Lung (tissue), 12 donors: ENCODE data around the gene FNDC11. TPM values are rescaled to one million over a fixed set of nuclear protein-coding genes. Genes with fewer than 3 reads are reported as not detected.

Experiments
- ATAC-seq: fragments of 200-7000 bp; cut with Tn5 transposase; one replicate; pipeline ENCODE4 v1.9.1; 2020; ENCODE audit warnings: moderate number of reproducible peaks; ENCODE audit not compliant: insufficient read depth, low FRiP score
- DNase-seq, 3 donors: peaks; one replicate each; pipeline ENCODE4 v3.0.0-alpha.2; 2013 to 2017
- H3K27ac ChIP-seq, 2 donors: one replicate each; pipeline ENCODE4 v1.5.1; 2013; ENCODE audit warnings: mild to moderate bottlenecking in 2 of 2, moderate library complexity in 2 of 2, control low read depth in 1 of 2, inconsistent platforms in 1 of 2, low read depth in 1 of 2, low read length in 1 of 2
- H3K27me3 ChIP-seq, 3 donors: one replicate each; pipeline ENCODE4 v1.5.1; 2013; ENCODE audit warnings: low read length in 2 of 3; ENCODE audit not compliant: control insufficient read depth in 3 of 3, insufficient read depth in 3 of 3
- H3K36me3 ChIP-seq, 4 donors: one replicate each; pipeline ENCODE4 v1.5.1; 2013; ENCODE audit warnings: low read length in 4 of 4, mild to moderate bottlenecking in 1 of 4, moderate library complexity in 1 of 4; ENCODE audit not compliant: control insufficient read depth in 4 of 4, insufficient read depth in 4 of 4
- H3K4me1 ChIP-seq, 5 donors: one replicate each; pipeline ENCODE4 v1.5.1; 2013; ENCODE audit warnings: low read length in 5 of 5, mild to moderate bottlenecking in 2 of 5, moderate library complexity in 1 of 5; ENCODE audit not compliant: control insufficient read depth in 5 of 5, insufficient read depth in 5 of 5
- H3K4me3 ChIP-seq: one replicate; pipeline ENCODE4 v1.5.1; 2013; ENCODE audit warnings: mild to moderate bottlenecking, control low read depth, moderate library complexity
- H3K9ac ChIP-seq, 2 donors: one replicate each; pipeline ENCODE4 v1.5.1; 2013; ENCODE audit warnings: low read length in 2 of 2, control low read depth in 1 of 2; ENCODE audit not compliant: insufficient read depth in 1 of 2
- H3K9me3 ChIP-seq, 4 donors: one replicate each; pipeline ENCODE4 v1.5.1; 2013; ENCODE audit warnings: low read length in 3 of 4, mild to moderate bottlenecking in 1 of 4, moderate library complexity in 1 of 4; ENCODE audit not compliant: control insufficient read depth in 4 of 4, insufficient read depth in 3 of 4
- WGBS, 2 donors: extraction: QIAGEN DNeasy Blood & Tissue Kit; methylation state at CpG; one replicate each; pipeline ENCODE4 v1.1.7; 2013; 5-methylcytosine and 5-hydroxymethylcytosine counted together
- polyA plus RNA-seq, 2 donors: library from polyadenylated mRNA; stranded (reverse); fragments of 200-250 nt; gene quantifications; one replicate each; pipeline ENCODE4 v1.2.1, GENCODE V29; 2013
- total RNA-seq, 2 donors: library from RNA; depleted of rRNA in 1 of 2; stranded (reverse); fragments of >200 nt in 1 of 2; gene quantifications; one replicate each; pipeline ENCODE4 v1.2.1, GENCODE V29; 2014 to 2021
- TF ChIP-seq, protein P1 (sequence below): IDR thresholded peaks from 2 replicates; pipeline ENCODE4 v1.5.1; 2012; ENCODE audit warnings: mild to moderate bottlenecking; ENCODE audit errors: control extremely low read depth, extremely low read depth
- donor health status: control.
- donor health status: control.
- donor health status: Bipolar disorder and iron deficiency.
- donor health status: healthy.
- donor health status: DM: yes; HTN: yes; CAD: no.

FNDC11 gene
- total and polyA plus RNA-seq, 4 donors: 1.0 to 3.2 (median 2.3) TPM

DNA sequence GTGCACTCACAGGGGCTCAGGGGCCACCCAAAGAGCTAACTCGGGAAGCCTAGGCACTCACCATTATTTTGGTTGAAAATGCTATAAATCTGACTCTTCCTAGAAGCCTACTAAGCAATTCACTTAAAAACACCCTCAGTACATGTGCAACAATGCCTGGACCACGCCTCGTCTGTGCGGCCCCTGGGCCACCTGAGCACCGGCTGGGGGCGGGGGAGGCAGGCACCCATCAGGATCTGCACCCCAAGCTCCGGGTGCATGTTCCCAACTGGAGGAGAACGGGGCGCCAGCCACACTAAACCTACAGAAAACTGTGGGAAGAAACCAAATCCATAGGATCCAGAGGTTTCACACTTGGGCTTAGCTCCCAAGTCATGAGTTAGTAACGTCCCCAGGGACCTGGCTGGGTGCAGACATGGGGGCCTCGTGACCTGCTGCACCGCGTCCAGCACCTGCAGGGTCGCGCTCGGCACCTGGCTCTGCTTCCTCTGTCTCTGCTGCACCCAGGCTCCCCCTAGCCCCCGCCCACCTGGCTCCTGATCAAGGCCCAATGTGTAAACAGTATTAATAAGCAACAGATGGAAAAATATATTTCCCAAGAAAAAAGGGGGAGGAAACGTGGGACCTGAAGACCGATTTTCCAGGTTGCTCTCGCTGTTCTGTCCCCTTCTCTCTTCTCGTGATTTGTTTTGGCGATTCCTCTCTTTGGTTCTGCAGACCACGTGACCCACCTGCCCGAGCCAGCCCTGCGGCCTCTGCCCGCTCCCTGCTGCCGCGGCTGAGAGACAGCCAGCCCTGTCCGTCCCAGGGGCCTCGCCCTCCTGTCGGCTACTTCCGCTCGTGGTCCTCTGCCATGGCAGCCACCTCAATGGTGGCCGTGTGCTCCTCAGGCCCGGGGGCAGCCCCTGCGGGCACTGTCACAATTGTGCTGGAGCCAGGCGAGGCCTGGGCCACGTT, 35.6 kb downstream of the FNDC11 start:
- Histone ChIP-seq H3K36me3 (peaks cover 11 to 53% (median 14%) of the 10 kb centered on the region in 4 donors), H3K4me1 (no peaks in the 10 kb centered on the region), H3K27me3 (no peaks in the 10 kb centered on the region), H3K9me3 (no peaks in the 10 kb centered on the region), H3K4me3 (no peak overlapping the region), H3K27ac (no peak overlapping the region), H3K9ac (no peak overlapping the region)
- 92 to 93% methylated on average over 38 of the region's 38 CpGs for WGBS, 2 donors
- TF ChIP-seq, protein P1, sequence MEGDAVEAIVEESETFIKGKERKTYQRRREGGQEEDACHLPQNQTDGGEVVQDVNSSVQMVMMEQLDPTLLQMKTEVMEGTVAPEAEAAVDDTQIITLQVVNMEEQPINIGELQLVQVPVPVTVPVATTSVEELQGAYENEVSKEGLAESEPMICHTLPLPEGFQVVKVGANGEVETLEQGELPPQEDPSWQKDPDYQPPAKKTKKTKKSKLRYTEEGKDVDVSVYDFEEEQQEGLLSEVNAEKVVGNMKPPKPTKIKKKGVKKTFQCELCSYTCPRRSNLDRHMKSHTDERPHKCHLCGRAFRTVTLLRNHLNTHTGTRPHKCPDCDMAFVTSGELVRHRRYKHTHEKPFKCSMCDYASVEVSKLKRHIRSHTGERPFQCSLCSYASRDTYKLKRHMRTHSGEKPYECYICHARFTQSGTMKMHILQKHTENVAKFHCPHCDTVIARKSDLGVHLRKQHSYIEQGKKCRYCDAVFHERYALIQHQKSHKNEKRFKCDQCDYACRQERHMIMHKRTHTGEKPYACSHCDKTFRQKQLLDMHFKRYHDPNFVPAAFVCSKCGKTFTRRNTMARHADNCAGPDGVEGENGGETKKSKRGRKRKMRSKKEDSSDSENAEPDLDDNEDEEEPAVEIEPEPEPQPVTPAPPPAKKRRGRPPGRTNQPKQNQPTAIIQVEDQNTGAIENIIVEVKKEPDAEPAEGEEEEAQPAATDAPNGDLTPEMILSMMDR: no peak
- ATAC-seq (no peak), DNase-seq (no peak)

GRCh38 chr20:63590218-63591146, 36.5 kb downstream of the FNDC11 start:
- WGBS, 2 donors: 92 to 96% methylated on average over 52 of the region's 52 CpGs
- ATAC-seq: no peak
- DNase-seq: no peak

DNA sequence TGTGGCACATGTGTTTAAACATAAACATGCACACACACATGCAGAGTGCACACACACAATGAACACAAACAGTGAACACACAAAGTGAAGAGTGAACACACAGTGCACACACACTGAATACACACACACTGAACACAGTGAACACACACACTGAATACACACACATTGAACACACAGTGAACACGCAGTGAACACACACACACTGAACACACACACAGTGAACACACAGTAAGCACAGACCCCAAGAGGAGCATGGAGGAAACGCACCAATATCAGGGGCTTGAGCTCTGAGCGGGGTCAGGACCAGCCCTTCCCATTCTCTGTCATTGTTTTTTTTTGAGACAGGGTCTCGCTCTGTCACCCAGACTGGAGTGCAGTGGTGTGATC, 37.2 kb downstream of the FNDC11 start:
- WGBS, 2 donors: 97% methylated on average over 4 of the region's 4 CpGs

More at GRCh38 chr20:63590218-63591146, 36.5 kb downstream of the FNDC11 start:
- H3K36me3 ChIP-seq: peaks cover 11 to 58% (median 16%) of the 10 kb centered on the region in 4 donors
- TF ChIP-seq, protein P1: no peak
- no peaks in the 10 kb centered on the region for H3K9me3 ChIP-seq
- no peak overlapping the region for H3K4me3 ChIP-seq
- no peaks in the 10 kb centered on the region for H3K4me1 ChIP-seq
- H3K27ac ChIP-seq: no peak overlapping the region
- no peaks in the 10 kb centered on the region for H3K27me3 ChIP-seq
- H3K9ac ChIP-seq: no peak overlapping the region

More for the DNA sequence above, 37.2 kb downstream of the FNDC11 start:
- no peaks in the 10 kb centered on the region for H3K27me3 ChIP-seq
- DNase-seq (no peak), ATAC-seq (no peak)
- no peaks in the 10 kb centered on the region for H3K4me1 ChIP-seq
- no peak overlapping the region for H3K4me3 ChIP-seq
- no peaks in the 10 kb centered on the region for H3K9me3 ChIP-seq
- H3K36me3 ChIP-seq: peaks cover 11 to 64% (median 16%) of the 10 kb centered on the region in 4 donors
- no peak overlapping the region for H3K9ac ChIP-seq
- no peak overlapping the region for H3K27ac ChIP-seq
- TF ChIP-seq, protein P1: no peak
